Neutrophil (primary cell): ENCODE measurements around the gene PCYT1A.

Source experiments
- H3K27ac ChIP-seq: fragments of 200-600 bp; sonication (generic); 2 replicates; pipeline ENCODE4 v1.5.1; 2016; ENCODE audit warnings: mild to moderate bottlenecking, moderate library complexity
- H3K27me3 ChIP-seq: fragments of 200-600 bp; sonication (generic); 2 replicates; pipeline ENCODE4 v1.6.0; 2016; ENCODE audit warnings: mild to moderate bottlenecking
- H3K36me3 ChIP-seq: fragments of 200-600 bp; sonication (generic); 2 replicates; pipeline ENCODE4 v1.5.1; 2017
- H3K4me1 ChIP-seq, 2 experiments: fragments of 200-600 bp in 1 of 2; sonication (generic) in 1 of 2; 1 replicate in 1 of 2; 2 replicates in 1 of 2; pipeline versions ENCODE4 v1.5.1 to v1.6.1; 2013 to 2016; ENCODE audit warnings: low read depth in 1 of 2, low read length in 1 of 2, mild to moderate bottlenecking in 1 of 2, moderate library complexity in 1 of 2; ENCODE audit not compliant: control insufficient read depth in 1 of 2, insufficient read depth in 1 of 2
- H3K4me3 ChIP-seq, 2 experiments: fragments of 200-600 bp in 1 of 2; sonication (generic) in 1 of 2; 1 replicate in 1 of 2; 2 replicates in 1 of 2; pipeline ENCODE4 v1.5.1; 2013 to 2016; ENCODE audit warnings: low read depth in 1 of 2, low read length in 1 of 2, mild to moderate bottlenecking in 1 of 2, moderate library complexity in 1 of 2
- H3K9me3 ChIP-seq: fragments of 200-600 bp; sonication (generic); 2 replicates; pipeline ENCODE4 v1.5.1; 2016
- TF ChIP-seq, protein P1 (sequence below): fragments of 200-600 bp; sonication (generic); IDR thresholded peaks from 2 replicates; pipeline ENCODE4 v1.5.1; 2016; ENCODE audit warnings: antibody characterized with exemption

The PCYT1A gene

DNA sequence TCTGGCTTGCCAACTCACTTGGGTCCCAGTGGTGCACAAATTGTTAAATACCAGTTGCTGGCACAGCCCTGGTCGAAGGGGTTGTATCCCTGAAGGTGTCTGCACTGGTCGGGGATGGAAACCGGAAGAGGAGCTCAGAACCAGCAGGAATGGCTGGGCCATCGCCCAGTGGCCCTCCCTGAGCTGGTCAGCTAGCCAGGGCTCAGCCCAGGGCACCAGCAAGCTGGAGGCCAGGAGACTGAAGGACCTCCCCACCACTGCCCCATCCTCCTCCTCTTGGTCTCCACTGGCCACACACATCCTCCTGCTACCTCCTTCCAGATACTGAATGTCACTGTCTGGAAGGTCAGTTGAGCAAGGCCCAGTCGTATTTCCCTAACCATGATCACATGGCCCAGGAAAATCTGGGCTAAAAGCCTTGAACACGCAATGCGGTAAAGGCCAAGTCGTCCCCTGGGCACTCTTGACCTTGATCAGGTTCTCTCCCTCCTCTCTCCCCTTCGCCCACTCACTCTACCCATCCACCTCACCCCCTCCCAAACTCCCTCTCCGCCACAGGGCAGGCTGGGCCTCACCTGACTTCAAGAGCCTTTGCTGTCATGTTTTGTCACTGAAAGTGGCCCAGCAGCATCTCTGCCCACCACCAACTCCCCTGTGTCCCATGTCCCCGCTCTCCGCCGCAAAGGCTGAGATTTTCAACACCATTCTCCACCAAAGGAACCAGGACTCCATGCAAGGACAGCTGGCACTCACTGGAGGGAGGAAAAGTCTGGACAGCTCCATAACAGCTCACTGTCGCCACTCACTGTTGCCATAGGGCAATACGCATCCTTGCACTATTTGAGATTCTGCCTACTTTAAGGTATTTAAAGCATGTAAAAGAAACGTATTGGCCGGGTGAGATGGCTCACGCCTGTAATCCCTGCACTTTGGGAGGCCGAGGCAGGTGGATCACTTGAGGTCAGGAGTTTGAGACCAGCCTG lies 88.5 kb downstream of the PCYT1A start:
- no peaks in the 10 kb centered on the region for H3K9me3 ChIP-seq
- no peaks in the 10 kb centered on the region for H3K27me3 ChIP-seq
- no peak overlapping the region for H3K4me3 ChIP-seq
- H3K4me1 ChIP-seq: peaks cover 37 to 45% of the 10 kb centered on the region in 2 experiments
- TF ChIP-seq, protein P1, sequence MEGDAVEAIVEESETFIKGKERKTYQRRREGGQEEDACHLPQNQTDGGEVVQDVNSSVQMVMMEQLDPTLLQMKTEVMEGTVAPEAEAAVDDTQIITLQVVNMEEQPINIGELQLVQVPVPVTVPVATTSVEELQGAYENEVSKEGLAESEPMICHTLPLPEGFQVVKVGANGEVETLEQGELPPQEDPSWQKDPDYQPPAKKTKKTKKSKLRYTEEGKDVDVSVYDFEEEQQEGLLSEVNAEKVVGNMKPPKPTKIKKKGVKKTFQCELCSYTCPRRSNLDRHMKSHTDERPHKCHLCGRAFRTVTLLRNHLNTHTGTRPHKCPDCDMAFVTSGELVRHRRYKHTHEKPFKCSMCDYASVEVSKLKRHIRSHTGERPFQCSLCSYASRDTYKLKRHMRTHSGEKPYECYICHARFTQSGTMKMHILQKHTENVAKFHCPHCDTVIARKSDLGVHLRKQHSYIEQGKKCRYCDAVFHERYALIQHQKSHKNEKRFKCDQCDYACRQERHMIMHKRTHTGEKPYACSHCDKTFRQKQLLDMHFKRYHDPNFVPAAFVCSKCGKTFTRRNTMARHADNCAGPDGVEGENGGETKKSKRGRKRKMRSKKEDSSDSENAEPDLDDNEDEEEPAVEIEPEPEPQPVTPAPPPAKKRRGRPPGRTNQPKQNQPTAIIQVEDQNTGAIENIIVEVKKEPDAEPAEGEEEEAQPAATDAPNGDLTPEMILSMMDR: no peak
- no peaks in the 10 kb centered on the region for H3K36me3 ChIP-seq
- H3K27ac ChIP-seq: no peak overlapping the region

DNA sequence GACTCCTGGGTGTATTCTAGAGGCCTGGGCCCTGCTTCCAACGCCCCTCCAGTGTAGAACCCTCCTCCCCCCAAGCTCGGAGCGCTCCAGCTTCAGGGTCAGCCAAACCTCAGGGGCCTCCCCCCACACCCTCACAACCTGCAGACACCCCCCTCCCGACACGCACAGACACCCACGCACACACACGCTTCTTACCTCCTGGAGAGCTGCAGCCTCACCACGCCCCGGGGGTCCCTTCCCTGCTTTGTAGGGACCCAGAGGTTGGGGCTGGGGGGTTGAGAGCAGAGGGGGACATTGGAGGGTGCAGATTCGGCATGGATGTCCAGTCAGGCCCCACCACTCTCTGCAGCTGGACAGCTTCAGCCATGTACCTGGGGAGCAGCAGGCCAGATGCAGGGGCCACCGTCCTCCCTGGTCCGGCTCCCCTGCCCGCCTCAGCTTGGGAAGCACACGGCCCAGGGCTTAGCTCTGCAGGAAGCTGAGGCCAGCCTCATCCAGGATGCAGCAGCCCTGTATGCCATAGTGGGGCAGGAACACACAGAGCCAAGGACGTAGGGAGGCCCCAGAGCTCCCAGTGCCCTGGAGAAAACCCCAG lies 89.3 kb downstream of the PCYT1A start:
- Histone ChIP-seq H3K4me3 (no peak overlapping the region), H3K4me1 (peaks cover 40 to 45% of the 10 kb centered on the region in 2 experiments), H3K27ac (no peak overlapping the region), H3K36me3 (no peaks in the 10 kb centered on the region), H3K27me3 (no peaks in the 10 kb centered on the region), H3K9me3 (no peaks in the 10 kb centered on the region)
- TF ChIP-seq, protein P1: no peak

DNA sequence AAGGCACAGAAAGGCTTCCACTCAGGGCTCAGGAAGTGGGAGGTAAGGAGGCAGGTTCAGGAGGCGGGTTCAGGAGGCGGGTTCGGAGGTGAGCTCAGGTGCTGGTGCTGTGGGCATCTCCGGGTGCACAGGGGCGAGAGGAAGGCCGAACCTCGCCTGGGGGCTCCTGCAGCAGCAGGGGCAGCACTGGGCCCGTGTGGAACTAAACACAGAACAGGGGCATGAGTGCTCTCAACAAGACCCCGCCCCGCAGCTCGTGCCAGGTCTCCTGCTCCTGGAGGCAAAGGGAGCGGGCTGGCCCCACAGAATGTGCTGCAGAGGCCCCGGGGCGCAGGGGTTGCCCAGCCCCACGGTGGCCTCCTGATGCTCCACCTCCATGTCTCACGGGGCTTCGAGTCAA lies 90.0 kb downstream of the PCYT1A start:
- peaks cover 40 to 45% of the 10 kb centered on the region in 2 experiments for H3K4me1 ChIP-seq
- H3K27ac ChIP-seq: no peak overlapping the region
- H3K36me3 ChIP-seq: no peaks in the 10 kb centered on the region
- TF ChIP-seq, protein P1: no peak
- no peaks in the 10 kb centered on the region for H3K27me3 ChIP-seq
- H3K9me3 ChIP-seq: no peaks in the 10 kb centered on the region
- H3K4me3 ChIP-seq: no peak overlapping the region

DNA sequence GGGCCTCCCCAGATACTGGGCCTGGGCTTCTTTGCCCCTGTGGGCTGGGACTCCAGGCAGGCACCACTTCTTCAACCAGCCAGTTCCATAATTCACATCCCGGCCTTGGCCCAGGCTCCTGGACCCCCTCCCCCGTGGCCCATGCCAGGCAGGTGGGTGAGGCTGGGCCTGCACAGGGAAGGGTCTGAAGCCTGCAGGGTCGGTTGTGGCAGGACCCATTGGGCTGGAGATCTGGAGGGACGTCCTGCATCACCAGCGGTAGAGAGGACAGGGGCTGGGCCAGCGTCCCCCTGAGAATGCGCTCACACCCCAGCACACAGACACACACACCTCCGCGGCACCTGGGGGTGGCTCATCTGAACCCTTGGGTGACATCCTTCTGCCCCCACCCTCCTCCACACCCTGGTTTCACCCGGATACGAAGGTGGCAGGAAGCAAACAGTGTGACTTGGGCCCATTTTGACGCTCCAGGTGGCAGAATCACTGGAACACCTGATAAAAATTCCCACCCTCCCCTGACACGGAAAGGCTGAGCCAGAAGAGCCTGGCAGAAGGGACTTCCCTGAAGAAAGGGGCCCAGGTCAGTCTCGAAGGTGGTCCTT lies 91.8 kb downstream of the PCYT1A start:
- no peaks in the 10 kb centered on the region for H3K36me3 ChIP-seq
- H3K27me3 ChIP-seq: no peaks in the 10 kb centered on the region
- peak overlapping the region; percentile 31 for H3K27ac ChIP-seq
- no peak overlapping the region for H3K4me3 ChIP-seq
- H3K4me1 ChIP-seq: peaks cover 51 to 54% of the 10 kb centered on the region in 2 experiments
- TF ChIP-seq, protein P1: no peak
- H3K9me3 ChIP-seq: no peaks in the 10 kb centered on the region

DNA sequence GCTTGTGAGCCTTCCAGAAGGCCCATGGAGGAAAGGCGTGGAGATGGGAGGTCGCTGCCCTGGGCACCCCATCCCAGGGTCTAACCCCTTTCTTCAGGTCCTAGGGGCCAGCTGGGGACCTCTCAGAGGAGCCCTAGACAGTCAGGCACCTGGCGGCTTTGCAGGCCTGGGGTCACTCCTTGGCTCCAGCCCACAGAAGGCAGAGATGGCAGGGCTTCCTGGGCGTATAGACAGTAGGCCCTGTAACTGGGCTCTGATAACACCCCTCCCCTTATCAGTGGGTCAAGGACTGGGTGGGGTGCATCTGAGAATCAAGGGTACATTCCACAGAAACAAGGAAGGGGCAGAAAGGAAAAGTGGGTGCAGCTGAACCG lies 93.0 kb downstream of the PCYT1A start:
- peaks cover 51 to 54% of the 10 kb centered on the region in 2 experiments for H3K4me1 ChIP-seq
- TF ChIP-seq, protein P1: no peak
- H3K4me3 ChIP-seq: peak overlapping the region in 1 of 2 experiments; percentile 53
- H3K27me3 ChIP-seq: no peaks in the 10 kb centered on the region
- no peaks in the 10 kb centered on the region for H3K36me3 ChIP-seq
- H3K9me3 ChIP-seq: no peaks in the 10 kb centered on the region
- H3K27ac ChIP-seq: peak overlapping the region; percentile 98
